Caco-2 (cell line): Measurements from ENCODE around the gene EVL. TPM values are rescaled to one million over a fixed set of nuclear protein-coding genes. Genes with fewer than 3 reads are reported as not detected.

Experiments
- BruUV-seq: library from RNA; stranded (reverse); fragments of 400-500 nt; replicated peaks from 2 replicates; lab custom pipeline; 2021; lab: Mats Ljungman, UMichigan
- CTCF ChIA-PET: fragments of 300-600 bp; sonication (Branson Sonifier 250); formaldehyde crosslinking; loops from one replicate; lab custom pipeline; 2022; ENCODE audit warnings: antibody characterized with exemption; lab: Charles Lee
- POLR2A ChIA-PET: fragments of 300-600 bp; sonication (Branson Sonifier 250); formaldehyde crosslinking; loops from one replicate; lab custom pipeline; 2022; ENCODE audit warnings: antibody characterized with exemption; lab: Charles Lee
- DNase-seq, 2 experiments: peaks; one replicate each; pipeline versions ENCODE4 v3.0.0 to v3.0.0-alpha.2; 2020 to 2022
- H3K27me3 ChIP-seq: replicated peaks from 2 replicates; pipeline ENCODE4 v1.6.0; 2011; ENCODE audit warnings: low read length; ENCODE audit not compliant: control insufficient read depth, insufficient read depth
- H3K36me3 ChIP-seq: 2 replicates; pipeline ENCODE4 v1.5.1; 2011; ENCODE audit warnings: low read length; ENCODE audit not compliant: control insufficient read depth, insufficient read depth
- H3K4me1 ChIP-seq: fragments of 250-450 bp; sonication (Bioruptor Pico); 2 replicates; pipeline ENCODE4 v1.5.1; 2020; ENCODE audit warnings: mild to moderate bottlenecking
- H3K4me3 ChIP-seq: 2 replicates; pipeline ENCODE4 v1.5.1; 2011; ENCODE audit warnings: low read depth, mild to moderate bottlenecking, control low read depth, low read length
- H3K9me3 ChIP-seq: fragments of 250-450 bp; sonication (Bioruptor Pico); 2 replicates; pipeline ENCODE4 v1.5.1; 2020; ENCODE audit warnings: mild to moderate bottlenecking, moderate library complexity
- H3K27ac Mint-ChIP-seq: one replicate; pipeline ENCODE4 v1.8.0; 2022; ENCODE audit warnings: mixed read lengths; ENCODE audit not compliant: unreplicated experiment
- H3K27me3 Mint-ChIP-seq: one replicate; pipeline ENCODE4 v1.8.0; 2022; ENCODE audit warnings: mixed read lengths; ENCODE audit not compliant: insufficient read depth, unreplicated experiment
- H3K36me3 Mint-ChIP-seq: one replicate; pipeline ENCODE4 v1.8.0; 2022; ENCODE audit warnings: mild to moderate bottlenecking, mixed read lengths; ENCODE audit not compliant: insufficient read depth, unreplicated experiment
- H3K4me1 Mint-ChIP-seq: one replicate; pipeline ENCODE4 v1.8.0; 2022; ENCODE audit warnings: low read depth, mixed read lengths; ENCODE audit not compliant: unreplicated experiment
- H3K4me3 Mint-ChIP-seq: one replicate; pipeline ENCODE4 v1.8.0; 2022; ENCODE audit warnings: mild to moderate bottlenecking, moderate library complexity, mixed read lengths; ENCODE audit not compliant: unreplicated experiment
- H3K9me3 Mint-ChIP-seq: one replicate; pipeline ENCODE4 v1.8.0; 2022; ENCODE audit warnings: mixed read lengths; ENCODE audit not compliant: unreplicated experiment
- intact Hi-C: fragments of 100-400 bp; cut with micrococcal nuclease; formaldehyde crosslinking; loops from one replicate; pipeline ENCODE4 v1.10.0; 2022; ENCODE audit not compliant: unreplicated experiment
- total RNA-seq: library from RNA; stranded (reverse); gene quantifications from 2 replicates; pipeline ENCODE4 v1.2.3, GENCODE V29; 2022
- TF ChIP-seq, protein P1 (sequence below), 2 experiments: fragments of 200-600 bp in 1 of 2; IDR thresholded peaks; 1 replicate in 1 of 2; 2 replicates in 1 of 2; pipeline versions ENCODE4 v1.5.1 to v1.8.0; 2011 to 2022; ENCODE audit warnings: antibody characterized with exemption in 1 of 2, control low read depth in 1 of 2, inconsistent platforms in 1 of 2, low read depth in 1 of 2, low read length in 1 of 2, mild to moderate bottlenecking in 1 of 2, moderate library complexity in 1 of 2; ENCODE audit not compliant: insufficient read depth in 1 of 2, severe bottlenecking in 1 of 2, unreplicated experiment in 1 of 2

The EVL gene
- total RNA-seq, 1 experiment from 2014 or later = 14.2 TPM

DNA sequence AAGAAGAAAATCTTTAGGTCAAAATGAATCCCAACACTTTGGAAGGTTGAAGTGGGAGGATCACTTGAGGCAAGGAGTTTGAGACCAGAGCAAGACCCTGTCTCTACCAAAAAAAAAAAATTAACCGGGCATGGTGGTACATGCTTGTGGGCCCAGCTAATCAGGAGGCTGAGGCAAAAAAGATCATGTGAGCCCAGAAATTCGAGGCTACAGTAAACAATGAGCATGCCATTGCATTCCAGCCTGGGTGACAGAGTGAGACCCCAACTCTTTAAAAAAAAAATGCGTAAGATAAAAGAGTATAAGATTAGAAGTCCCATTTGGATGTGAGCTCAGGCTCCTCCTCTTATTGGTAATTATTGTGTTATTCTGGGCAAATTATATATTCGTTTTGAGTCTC, 30.8 kb upstream of the EVL start:
- Mint-ChIP-seq H3K36me3 (no peaks in the 10 kb centered on the region), H3K4me1 (peaks cover 9% of the 10 kb centered on the region), H3K27ac (no peak overlapping the region), H3K9me3 (no peaks in the 10 kb centered on the region), H3K4me3 (no peak overlapping the region), H3K27me3 (no peaks in the 10 kb centered on the region)
- H3K4me1 ChIP-seq = peaks cover 13% of the 10 kb centered on the region; the same call in 1 of the 2 replicates
- intact Hi-C loops = no loop called here
- ChIA-PET CTCF (no interaction called here), POLR2A (no interaction called here)
- BruUV-seq = no TSS peak
- TF ChIP-seq, protein P1, sequence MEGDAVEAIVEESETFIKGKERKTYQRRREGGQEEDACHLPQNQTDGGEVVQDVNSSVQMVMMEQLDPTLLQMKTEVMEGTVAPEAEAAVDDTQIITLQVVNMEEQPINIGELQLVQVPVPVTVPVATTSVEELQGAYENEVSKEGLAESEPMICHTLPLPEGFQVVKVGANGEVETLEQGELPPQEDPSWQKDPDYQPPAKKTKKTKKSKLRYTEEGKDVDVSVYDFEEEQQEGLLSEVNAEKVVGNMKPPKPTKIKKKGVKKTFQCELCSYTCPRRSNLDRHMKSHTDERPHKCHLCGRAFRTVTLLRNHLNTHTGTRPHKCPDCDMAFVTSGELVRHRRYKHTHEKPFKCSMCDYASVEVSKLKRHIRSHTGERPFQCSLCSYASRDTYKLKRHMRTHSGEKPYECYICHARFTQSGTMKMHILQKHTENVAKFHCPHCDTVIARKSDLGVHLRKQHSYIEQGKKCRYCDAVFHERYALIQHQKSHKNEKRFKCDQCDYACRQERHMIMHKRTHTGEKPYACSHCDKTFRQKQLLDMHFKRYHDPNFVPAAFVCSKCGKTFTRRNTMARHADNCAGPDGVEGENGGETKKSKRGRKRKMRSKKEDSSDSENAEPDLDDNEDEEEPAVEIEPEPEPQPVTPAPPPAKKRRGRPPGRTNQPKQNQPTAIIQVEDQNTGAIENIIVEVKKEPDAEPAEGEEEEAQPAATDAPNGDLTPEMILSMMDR (IDR thresholded peaks at IDR 0.05; ENCODE audit: insufficient read depth in 1 of 2, low read depth in 1 of 2, low read length in 1 of 2, severe bottlenecking in 1 of 2, unreplicated experiment in 1 of 2) = no peak
- no peak overlapping the region for H3K4me3 ChIP-seq
- H3K9me3 ChIP-seq = no peaks in the 10 kb centered on the region
- no peak for DNase-seq
- no peaks in the 10 kb centered on the region for H3K36me3 ChIP-seq
- H3K27me3 ChIP-seq = no peaks in the 10 kb centered on the region

DNA sequence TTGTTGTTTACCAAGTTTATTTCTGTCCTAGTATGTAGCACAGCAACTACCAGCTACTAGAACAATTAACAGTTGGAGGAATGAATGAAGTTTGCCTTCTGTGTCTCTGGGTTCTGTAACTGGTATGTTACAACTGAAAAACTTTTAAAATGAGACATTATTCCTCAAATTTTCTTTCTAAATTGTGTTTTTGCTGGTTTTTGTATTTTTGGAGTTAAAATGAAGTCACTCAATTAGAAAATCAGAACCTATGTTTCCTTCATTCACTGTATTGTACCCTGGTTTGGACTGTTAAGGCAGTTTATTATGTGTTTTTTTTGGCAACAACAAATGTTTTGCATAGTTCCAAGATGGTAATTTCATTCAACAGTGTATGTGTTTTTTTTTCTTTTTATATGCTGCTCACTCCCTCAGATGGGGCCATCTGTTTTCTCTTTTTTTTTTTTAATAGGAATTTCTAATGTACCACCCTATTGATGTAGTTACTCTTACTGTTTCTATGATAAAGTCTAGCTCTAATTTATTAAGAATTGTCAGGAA, 30.2 kb upstream of the EVL start:
- TF ChIP-seq, protein P1 (IDR thresholded peaks at IDR 0.05; ENCODE audit: insufficient read depth in 1 of 2, low read depth in 1 of 2, low read length in 1 of 2, severe bottlenecking in 1 of 2, unreplicated experiment in 1 of 2) = no peak
- Histone ChIP-seq H3K4me1 (peaks cover 13% of the 10 kb centered on the region; the same call in 1 of the 2 replicates), H3K4me3 (no peak overlapping the region), H3K36me3 (no peaks in the 10 kb centered on the region), H3K27me3 (no peaks in the 10 kb centered on the region), H3K9me3 (no peaks in the 10 kb centered on the region)
- ChIA-PET POLR2A (no interaction called here), CTCF (no interaction called here)
- H3K4me1 Mint-ChIP-seq = peaks cover 7% of the 10 kb centered on the region
- no TSS peak for BruUV-seq
- H3K27ac Mint-ChIP-seq = no peak overlapping the region
- no peaks in the 10 kb centered on the region for H3K9me3 Mint-ChIP-seq
- no peak for DNase-seq
- intact Hi-C loops = no loop called here
- H3K4me3 Mint-ChIP-seq = no peak overlapping the region
- H3K27me3 Mint-ChIP-seq = no peaks in the 10 kb centered on the region
- H3K36me3 Mint-ChIP-seq = no peaks in the 10 kb centered on the region

DNA sequence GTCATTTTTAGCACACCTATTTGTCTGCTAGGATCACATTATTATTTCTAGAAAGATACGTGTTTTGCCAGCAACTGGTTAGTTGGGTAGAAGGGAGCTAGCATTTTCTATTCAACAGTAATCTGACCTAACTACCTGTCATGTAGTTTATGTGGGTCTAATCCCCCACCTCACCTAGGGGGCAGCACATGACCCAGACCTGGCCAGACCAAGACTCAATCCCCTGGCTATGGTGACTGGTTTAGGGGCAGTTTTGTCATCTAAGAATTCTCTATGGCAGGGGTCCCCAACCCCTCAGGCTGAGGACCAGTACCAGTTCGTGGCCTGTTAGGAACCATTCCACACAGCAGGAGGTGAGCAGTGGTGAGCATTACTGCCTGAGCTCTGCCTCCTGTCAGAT, 29.5 kb upstream of the EVL start:
- TF ChIP-seq, protein P1 (IDR thresholded peaks at IDR 0.05; ENCODE audit: insufficient read depth in 1 of 2, low read depth in 1 of 2, low read length in 1 of 2, severe bottlenecking in 1 of 2, unreplicated experiment in 1 of 2) = no peak
- CTCF ChIA-PET = no interaction called here
- POLR2A ChIA-PET = no interaction called here

More for the DNA sequence above, 29.5 kb upstream of the EVL start:
- Histone ChIP-seq H3K9me3 (no peaks in the 10 kb centered on the region), H3K4me1 (peaks cover 12% of the 10 kb centered on the region; the same call in 1 of the 2 replicates), H3K27me3 (no peaks in the 10 kb centered on the region), H3K4me3 (no peak overlapping the region), H3K36me3 (no peaks in the 10 kb centered on the region)
- Mint-ChIP-seq H3K36me3 (no peaks in the 10 kb centered on the region), H3K9me3 (no peaks in the 10 kb centered on the region), H3K27me3 (no peaks in the 10 kb centered on the region), H3K4me1 (peaks cover 7% of the 10 kb centered on the region), H3K4me3 (no peak overlapping the region), H3K27ac (no peak overlapping the region)
- no TSS peak for BruUV-seq
- DNase-seq = no peak
- intact Hi-C loops = no loop called here
